ELF-1 (cell line): Measurements from ENCODE around the gene TDP1.
"Not testable (repeated sequence)": the region's sequence is repeated elsewhere in the genome, so short reads cannot be mapped to it uniquely, and the experiment has no call there.

ENCODE experiments used
- DNase-seq: peaks from one replicate; pipeline ENCODE4 v3.0.0-alpha.2; 2016; ENCODE audit warnings: low read depth, low spot score

TDP1 gene

DNA sequence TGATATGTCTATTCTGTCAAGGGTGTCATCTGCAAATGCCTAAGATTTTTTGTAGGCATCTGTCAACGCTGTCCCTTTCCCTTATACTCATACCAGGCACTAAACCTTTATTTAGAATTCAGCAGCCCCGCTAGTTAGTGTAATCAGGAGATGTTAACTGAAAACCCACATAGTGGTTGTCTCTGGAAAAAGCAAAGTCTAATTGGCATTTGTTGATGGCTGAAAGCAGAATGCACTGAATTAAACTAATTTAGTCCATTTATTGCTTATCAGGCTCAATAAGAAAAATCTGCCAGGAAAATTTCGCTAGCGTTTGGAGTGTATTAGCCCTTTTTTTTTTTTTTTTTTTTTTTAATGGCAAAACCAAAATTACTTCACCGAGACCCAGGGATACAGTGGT, 34.5 kb downstream of the TDP1 start:
- DNase-seq = no peak

DNA sequence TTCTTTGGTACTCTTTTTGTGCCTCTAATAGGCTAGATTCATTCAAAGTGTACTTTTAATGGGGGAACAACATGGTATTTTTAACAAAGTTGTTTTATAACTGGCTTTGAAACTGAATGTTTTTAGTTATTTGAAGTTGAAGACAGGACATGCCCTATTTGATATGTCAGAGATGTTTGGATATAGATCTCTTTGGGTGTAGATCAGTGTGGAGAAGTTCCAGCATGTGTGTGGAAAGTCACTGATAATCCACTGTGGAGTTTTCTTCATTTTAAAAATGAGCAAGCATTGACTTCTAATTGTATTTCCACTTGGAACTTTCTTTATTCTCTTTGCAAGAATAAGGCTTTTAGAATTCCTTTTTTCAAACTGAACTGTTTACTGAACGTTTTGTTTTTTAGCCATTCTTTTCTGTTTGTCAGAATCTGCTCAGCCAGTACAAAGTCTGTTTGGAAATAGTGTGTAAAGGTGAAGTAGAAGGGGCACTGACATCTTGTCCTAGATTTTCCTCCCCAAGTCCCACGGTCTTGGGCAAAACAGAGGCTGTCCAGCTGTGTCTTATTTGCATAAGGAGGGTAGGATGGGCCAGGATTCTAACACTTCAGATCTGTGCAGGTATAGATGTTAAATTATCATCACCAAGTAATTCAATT, 35.0 kb downstream of the TDP1 start:
- no peak for DNase-seq

DNA sequence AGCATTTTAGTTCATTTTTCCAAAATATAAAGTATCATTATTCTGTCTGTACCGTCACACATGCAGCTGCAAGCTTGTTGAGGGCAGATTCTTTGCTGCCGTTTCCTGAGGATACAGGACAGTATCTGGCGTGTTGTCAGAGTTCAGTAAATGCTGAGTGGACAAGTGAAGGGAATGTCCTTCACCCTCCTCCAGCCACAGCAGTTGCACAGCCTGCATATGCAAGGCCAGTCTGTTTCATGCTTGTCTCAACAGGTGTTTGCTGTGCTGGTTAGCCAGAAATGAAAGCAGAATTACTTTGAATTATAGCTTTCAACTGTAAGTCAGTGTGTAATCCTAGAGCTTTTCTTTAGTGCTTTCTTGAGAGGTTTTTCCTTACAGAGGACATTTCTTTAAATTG, 36.5 kb downstream of the TDP1 start:
- DNase-seq = no peak

DNA sequence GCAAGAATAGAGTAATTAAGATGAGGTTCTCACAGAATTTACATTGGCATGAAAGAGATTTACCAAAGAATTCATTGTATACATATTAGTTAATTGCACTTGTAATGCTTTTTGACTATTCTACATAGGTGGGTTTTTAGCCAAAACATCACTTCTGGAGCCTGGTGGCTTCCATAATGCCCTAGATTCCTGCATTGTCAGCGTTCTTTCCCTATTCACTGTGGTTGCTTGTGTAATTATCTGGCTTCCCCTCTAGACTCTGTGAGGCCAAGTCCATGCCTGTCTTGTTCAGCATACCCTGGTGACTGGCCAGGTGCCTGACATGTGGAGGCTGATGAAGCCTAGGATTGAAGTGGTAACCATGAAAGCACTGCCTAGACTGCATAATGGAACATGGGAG, 41.2 kb downstream of the TDP1 start:
- no peak for DNase-seq

DNA sequence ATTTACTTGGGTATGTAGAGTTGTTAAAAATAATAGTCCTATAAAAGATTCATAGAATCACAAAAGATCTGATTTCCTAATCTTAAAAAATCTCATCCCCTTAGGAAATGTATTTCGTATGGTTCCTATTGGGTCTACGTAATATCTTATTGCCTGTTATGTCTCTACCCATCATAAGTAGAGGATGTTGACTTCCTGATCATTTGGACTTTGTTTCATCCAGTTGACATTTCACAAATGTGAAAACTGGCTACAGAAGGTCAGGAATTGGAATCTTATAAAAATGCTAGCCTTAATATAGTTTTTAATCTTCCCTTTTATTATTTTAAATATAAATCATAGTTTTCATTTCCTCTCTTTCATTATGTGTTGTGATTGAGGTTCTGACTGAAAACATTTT, 45.2 kb downstream of the TDP1 start:
- no peak for DNase-seq

DNA sequence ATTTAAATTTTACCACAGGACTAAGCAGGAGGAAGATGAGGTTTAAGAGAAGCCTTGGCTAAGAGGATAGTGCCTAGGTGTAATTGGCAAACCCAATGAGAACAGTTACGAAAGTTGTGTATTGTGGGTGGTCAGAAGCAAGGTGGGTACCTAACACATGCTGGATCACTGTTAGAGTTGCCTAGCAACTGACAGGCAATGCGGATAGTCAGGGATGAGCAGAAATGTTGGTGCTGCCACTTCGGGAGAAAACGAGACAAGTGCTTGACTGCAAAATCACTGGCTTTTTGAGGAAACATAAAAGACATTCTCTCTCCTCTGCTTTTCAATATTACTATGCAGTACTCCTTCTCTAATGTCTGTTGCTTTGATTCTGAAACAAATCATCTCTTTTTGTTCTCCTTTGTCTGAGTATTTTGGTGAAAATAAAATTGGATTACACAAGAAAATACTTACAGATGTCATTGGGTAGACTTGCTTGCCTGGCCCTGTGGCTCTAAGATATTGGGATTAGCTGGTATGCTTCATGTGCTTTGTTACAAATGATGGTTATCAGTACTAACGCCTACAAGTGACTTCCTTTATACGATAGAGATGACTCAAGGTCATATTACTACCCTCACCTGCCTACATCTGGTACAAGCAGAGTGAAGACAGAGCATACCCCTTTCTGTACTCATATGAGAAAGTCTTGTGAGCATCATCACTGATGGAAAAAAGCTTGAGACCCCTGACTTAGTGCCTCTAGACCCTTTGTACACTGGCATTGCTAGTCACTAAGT, 48.0 kb downstream of the TDP1 start:
- DNase-seq = no peak

DNA sequence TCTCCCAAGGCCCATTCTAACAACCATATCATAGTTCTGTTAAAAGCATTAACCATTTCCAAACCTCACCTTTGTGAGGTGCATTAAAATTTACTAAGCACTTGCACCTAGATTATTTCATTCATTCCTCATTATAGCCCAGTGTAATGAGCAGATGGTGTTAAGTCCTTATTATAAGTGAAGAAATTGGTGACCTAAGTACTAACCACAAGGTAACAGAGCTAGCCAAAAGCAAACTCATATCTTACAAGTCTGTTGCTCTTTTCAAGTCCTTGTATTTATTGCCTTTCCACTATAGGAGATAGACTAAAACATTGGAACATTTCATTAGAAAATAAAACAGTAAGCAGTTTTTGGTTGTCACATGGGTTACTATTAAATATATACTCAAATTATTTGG, 49.7 kb downstream of the TDP1 start:
- no peak for DNase-seq

DNA sequence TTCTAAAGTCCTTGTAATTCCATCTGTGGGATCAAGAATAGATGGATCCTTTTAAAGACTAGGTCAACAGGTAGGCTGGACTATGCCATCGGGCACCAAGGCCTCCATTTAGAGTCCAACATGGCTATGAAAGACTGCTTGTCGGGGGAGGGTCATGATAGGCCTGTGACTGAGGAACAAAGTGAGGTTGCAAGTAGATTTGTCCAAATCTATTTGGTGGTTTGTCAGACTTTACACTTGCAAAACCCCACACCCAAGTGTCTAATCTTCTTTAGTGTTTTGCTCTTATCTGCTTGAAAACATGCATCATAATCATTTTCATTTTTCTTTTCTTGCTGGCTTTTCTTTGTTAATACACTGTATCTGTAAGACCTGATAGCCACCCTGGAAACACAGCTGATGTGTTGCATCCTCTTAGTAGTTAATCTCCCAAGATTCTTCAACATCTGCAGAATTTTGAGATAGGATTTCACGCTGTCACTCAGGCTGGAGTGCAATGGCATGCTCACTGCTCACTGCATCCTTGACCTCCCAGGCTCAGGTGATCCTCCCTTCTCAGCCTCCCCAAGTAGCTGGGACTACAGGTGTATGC, 50.3 kb downstream of the TDP1 start:
- no peak for DNase-seq

DNA sequence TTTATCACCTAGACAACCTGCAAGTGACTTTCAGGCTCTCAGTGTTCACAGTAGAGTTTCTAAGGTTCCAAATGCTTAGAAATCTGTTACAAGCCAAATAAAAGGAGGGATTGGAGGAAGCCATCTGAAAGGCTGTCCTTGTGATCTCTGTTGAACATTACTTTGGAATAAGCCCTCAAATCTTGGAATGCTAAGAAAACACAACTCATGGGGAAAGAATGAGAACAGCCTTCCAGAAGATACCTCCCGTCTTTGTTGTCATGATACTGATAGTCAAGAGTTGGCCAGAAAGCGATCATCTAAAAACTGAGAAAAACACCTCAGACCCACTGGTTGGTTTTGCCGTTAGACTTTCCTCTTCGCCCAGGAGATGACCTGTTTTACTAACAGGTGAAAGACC, 61.6 kb downstream of the TDP1 start:
- DNase-seq = no peak

DNA sequence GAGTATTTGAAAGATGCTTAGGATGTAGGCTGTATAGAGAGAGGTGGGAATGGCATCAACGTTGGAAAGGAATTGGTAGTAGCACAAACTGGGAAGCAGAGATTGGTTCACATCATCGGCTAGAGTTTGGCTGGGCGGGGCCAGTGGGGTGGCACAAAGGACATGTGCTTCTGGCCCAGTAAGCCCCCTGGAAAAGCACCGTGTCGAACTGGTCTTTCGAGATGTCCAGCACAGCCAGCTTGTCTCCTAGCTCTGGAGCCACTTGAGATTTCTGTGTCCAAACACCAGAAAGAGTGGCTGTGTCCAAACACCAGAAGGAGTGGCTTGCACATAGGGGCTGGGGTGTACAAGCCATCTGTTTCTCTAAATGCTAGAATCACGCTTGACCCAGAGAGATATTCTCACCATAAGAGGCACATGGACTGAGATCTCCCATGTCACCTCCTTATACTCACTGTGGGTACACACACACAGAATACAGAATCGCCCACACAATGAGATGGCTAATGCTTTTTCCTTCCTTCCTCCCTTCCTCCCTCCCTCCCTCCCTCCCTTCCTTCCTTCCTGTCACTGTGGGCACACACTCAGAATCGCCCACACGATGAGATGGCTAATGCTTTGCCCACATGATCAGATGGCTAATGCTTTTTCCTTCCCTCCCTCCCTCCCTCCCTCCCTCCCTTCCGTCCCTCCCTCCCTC, 64.2 kb downstream of the TDP1 start:
- DNase-seq = no peak

DNA sequence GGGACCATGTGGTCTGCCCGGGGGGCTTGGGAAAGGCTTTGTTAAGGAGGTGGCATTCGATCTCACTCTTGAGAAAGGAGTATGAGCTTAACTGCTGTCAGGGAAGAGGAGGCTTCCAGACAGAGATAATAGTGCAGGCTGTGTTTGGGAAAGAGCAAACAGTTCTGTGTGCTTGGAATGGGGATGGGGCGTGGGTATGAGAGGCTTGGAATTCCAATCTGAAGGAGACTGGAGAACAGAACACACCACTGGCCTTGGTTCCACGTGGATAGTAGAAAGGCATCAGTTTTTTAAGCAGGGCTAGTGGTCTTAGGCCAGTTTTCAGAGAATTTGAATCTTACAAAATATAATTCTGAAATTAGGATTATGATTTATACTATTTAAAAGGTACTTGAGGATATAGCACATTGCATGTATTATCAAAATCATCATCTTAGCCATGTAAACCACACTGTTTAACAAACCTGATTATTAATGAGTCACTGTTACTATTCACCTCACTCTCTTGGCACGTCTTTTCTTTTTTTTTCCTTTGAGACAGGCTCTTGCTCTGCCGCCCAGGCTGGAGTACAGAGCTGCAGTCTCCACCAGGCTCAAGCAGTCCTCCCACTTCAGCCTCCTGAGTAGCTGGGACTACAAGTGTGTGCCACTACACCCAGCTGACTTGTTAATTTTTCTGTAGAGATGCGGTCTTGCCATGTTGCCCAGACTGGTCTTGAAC, 67.6 kb downstream of the TDP1 start:
- DNase-seq = peak; percentile 18

DNA sequence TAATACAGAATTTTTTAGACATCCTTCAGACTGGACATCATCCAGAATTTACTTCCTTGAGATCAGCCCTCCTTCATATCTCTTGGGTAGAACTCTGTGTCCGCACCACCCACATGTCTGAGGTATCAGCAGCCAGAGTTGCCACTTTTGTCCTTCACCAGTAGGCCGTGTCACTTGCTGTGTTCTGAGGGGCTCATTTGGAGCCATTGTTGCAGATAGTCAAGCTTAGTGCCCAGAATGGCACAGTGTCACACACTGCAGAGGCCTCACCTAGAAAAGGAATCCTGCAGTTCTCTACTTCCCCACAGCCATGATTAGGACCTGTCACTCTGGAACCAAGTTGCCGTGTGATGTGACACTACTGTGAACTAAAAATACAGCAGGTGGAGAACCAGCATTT, 69.2 kb downstream of the TDP1 start:
- no peak for DNase-seq

DNA sequence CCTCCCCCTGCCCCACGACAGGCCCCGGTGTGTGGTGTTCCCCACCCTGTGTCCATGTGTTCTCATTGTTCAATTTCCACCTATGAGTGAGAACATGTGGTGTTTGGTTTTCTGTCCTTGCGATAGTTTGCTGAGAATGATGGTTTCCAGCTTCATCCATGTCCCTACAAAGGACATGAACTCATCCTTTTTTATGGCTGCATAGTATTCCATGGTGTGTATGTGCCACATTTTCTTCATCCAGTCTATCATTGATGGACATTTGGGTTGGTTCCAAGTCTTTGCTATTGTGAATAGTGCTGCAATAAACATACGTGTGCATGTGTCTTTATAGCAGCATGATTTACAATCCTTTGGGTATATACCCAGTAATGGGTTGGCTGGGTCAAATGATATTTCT, 70.9 kb downstream of the TDP1 start:
- DNase-seq = not testable (repeated sequence)

DNA sequence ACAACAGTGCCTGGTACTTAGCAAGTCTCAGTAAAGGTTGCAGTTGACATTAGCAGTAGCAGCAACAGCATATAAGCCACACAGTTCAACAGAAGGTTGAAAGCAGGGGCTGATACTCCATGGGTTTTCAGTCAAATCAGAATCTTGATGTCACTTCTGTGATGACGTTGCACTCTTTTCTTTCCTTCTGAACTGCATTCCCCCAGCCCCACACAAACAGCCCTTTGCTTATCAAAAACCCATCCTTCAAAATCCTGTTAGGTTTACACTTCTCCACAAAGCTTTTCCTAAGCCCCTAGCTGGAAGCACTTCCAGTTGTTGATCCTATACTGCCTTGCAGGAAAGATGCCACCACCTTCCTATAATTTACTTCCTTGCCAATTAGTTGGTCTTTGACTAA, 72.1 kb downstream of the TDP1 start:
- no peak for DNase-seq

DNA sequence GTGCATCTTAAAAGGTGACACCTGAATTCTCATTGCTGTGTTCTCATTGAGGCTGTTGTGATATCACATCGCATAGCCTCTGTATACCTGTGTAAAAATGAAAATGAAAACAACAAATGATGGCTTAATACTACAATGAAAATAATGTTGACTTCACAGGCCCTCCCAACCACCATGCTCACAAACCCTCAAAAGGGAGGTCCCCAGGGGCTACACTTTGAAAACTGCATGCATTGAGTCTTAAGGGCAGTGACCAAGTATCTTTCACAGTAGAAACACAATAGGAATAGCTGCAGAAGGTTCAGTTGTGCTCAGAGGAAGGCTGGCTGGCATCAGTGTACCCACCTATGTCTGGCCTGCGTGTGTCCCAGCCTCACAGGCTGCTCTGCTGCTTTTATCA, 78.4 kb downstream of the TDP1 start:
- DNase-seq = no peak

DNA sequence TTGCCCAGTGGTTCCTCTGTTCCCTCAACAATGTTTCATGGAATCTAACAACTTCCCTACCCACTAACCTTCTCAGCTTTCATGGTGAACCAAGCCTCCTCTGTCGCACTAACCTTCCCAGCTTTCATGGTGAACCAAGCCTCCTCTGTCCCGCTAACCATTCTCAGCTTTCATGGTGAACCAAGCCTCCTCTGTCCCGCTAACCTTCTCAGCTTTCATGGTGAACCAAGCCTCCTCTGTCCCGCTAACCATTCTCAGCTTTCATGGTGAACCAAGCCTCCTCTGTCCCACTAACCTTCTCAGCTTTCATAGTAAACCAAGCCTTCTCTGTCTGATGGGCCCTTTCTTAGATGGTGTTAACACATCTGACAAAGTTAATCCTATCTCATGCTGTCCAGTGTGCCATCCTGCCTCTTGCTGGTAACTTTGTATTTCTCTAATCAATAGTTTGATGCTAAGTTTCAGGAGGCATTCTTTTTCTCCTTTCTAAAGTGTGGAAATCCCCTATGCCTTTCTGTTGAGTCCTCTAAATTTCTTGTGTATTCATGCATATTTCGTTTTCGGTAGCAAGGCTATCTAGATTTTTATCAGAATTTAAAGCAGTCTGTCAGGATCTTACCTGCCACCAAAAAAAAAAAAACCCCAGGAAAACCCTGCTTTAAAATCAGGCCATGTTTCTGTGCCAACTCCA, 79.3 kb downstream of the TDP1 start:
- no peak for DNase-seq

DNA sequence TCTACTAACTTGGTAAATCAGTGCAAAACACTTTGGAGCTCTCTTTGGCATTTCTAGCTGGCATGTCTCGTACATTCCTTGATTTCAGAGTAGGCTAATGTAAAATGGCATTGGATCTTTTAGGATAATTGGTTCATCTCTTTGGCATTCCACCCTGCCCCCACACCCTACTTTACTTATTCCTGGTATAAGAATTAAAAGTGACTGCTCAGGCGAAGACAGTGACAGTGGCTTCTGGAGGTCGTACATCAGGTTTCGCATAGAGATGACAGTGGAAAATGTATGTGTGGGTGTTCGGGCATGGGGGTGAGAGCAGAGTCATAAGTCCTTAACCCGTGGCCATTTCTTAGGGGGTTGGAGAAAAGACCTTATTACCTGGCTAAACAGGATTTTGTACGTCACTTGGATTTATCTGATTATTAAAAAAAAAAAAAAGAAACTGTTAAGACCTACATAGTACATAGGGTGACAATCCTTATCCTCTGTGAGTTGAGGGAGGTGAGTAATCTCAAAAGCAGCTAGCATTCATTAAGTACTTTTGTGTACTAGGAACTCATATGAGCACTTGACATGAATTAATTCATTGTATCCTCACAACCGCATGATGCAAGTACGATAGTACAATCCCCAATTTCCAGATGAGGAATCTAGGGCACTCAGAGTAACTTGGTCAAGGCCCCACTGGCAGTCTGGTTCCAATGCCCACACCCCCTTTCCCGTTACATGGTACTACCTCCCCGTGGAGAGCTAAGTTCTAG, 83.7 kb downstream of the TDP1 start:
- no peak for DNase-seq

DNA sequence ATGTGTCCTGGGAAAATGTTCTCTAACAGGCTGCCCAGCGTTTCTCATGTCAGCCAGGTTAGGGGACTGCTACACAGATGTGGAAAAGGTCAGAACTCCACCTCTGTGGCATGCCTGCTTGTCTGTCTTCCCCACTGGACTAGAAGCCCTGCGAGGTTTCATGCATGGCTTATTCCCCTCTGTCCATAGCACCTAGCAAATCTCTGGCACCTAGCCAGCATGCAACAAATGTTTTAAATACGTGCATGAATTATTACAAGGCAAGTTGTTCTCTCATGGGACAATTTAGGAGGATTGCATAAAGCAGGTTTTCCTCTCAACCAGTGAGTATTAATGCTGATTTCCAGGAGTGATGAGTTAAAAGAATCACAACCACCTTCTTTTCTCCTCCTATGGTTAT, 84.7 kb downstream of the TDP1 start:
- DNase-seq = no peak

DNA sequence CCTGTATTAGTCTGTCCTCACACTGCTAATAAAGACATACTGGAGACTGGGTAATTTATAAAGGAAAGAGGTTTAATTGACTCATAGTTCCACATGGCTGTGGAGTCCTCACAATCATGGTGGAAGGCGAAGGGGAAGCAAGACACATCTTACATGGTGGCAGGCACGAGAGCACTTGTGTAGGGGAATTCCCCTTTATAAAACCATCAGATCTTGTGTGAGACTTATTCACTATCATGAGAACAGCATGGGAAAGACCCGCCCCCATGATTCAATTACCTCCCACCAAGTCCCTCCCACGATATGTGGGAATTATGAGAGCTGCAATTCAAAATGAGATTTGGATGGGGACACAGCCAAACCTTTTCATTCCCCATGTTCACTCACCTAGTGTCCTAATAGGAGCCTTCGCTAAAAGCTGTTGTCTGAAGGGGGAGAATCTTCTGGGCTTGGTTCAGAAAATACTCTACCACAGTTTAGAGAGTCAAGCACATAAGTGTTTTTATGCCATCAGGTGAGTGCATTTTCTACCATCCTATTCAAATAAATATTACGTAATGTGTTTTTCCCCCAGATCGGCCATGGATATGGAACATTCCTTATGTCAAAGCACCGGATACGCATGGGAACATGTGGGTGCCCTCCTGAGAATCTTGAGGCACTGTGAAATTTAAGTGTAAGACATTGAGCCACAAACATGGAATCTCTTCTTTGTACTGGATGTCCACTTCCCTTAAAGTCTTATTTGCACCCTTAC, 86.9 kb downstream of the TDP1 start:
- no peak for DNase-seq

DNA sequence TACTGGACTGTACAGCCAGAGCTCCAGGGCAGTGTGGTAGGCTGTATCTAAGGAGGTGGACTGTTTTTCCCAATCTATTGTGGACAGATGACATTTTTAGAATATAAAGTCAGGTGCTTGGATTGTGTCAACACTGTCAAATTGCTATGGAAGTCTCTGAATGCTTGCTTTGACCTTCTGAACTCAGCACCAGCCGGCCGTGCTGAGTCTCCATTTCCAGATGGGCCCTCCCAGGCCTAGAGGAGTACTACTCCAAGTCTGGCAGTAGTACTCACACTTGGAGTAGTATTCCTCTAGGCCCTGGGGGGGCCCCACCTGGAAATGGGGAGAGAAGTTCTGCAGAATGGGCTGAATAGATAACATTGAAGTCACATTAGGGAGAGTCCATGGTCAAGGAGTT, 89.9 kb downstream of the TDP1 start:
- DNase-seq = no peak
